GM12865 (cell line): ENCODE measurements around the gene SEC61A1.

Experiments
- DNase-seq: peaks from one replicate; pipeline ENCODE4 v3.0.0; 2010; ENCODE audit warnings: low read depth
- H3K4me3 ChIP-seq: 2 replicates; pipeline ENCODE4 v1.5.1; 2011; ENCODE audit warnings: mild to moderate bottlenecking, low read depth, low read length, control low read depth
- CTCF ChIP-seq: IDR thresholded peaks from 2 replicates; pipeline ENCODE4 v1.5.1; 2011; ENCODE audit warnings: low read length, control low read depth, low read depth, inconsistent platforms; ENCODE audit not compliant: insufficient read depth; ENCODE audit errors: missing control alignments

SEC61A1 gene

GRCh38 chr3:128012050-128012449 lies 40.2 kb upstream of the SEC61A1 start:
- DNase-seq = no peak
- no peak overlapping the region for H3K4me3 ChIP-seq
- no peak for TF ChIP-seq CTCF

GRCh38 chr3:128014548-128014947 lies 37.7 kb upstream of the SEC61A1 start:
- no peak for DNase-seq
- TF ChIP-seq CTCF = no peak
- H3K4me3 ChIP-seq = no peak overlapping the region

- H3K4me3 ChIP-seq = no peak overlapping the region
- TF ChIP-seq CTCF = no peak
- DNase-seq = no peak
Observed at GRCh38 chr3:128016502-128016901, 35.7 kb upstream of the SEC61A1 start.

GRCh38 chr3:128021768-128022372 lies 30.4 kb upstream of the SEC61A1 start:
- TF ChIP-seq CTCF = no peak

GRCh38 chr3:128033102-128033501 lies 19.1 kb upstream of the SEC61A1 start:
- no peak overlapping the region for H3K4me3 ChIP-seq
- no peak for DNase-seq
- TF ChIP-seq CTCF = no peak

More at GRCh38 chr3:128021768-128022372, 30.4 kb upstream of the SEC61A1 start:
- DNase-seq = no peak
- no peak overlapping the region for H3K4me3 ChIP-seq

GRCh38 chr3:128036119-128036518 lies 16.1 kb upstream of the SEC61A1 start:
- TF ChIP-seq CTCF = no peak
- H3K4me3 ChIP-seq = no peak overlapping the region
- no peak for DNase-seq

- TF ChIP-seq CTCF = no peak
- DNase-seq = no peak
- no peak overlapping the region for H3K4me3 ChIP-seq
Observed at GRCh38 chr3:128040041-128040440, 12.2 kb upstream of the SEC61A1 start.
